DMS153 treated with DMSO at 0.1 percent for 48 hours (cell line): ENCODE results near the gene CHI3L2.
"Not testable (repeated sequence)": the region's sequence is repeated elsewhere in the genome, so short reads cannot be mapped to it uniquely, and the experiment has no call there.

Experiments
- DNase-seq: peaks from one replicate; lab custom pipeline; 2025; ENCODE audit not compliant: unreplicated experiment; lab: John Stamatoyannopoulos, UW

Gene CHI3L2

DNA sequence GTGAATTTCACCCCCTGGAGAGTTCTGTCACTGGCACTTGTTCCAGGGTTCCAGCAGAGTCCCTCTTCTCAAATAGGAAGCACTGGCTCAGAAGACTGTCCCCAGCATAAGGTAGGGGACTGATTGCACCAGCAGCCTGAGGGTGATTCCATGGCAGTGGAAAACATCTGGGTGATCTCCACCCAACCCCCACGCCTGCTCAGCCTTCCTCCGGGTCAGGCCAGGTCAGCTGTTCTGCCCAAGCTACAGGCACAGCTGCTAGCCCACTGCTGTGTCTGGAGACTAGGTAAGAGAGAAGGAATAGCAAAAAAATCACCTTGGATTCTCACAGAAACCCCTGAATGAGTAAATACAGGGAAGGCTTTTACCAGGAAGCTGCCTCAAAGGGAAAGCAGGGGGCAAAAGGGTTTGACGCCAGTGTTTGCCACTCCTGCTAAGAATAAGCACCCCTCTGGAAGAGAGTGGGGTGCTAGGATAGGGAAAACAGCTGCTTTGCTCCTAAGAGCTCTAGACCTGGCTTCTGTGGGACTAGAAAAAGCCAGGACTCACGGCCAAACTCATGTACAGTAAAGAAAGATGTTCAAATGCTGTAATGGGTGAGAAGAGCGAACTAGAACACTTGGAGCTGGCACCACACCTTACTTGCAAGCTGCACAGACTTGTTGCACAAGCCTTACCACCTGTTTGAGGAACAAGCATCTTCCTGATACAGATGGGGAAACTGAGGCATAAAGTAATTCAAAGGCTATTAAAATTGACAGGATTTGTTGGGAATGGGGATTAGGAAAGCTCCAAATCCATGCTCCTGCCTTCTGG lies 26.0 kb upstream of the CHI3L2 start:
- no peak for DNase-seq

DNA sequence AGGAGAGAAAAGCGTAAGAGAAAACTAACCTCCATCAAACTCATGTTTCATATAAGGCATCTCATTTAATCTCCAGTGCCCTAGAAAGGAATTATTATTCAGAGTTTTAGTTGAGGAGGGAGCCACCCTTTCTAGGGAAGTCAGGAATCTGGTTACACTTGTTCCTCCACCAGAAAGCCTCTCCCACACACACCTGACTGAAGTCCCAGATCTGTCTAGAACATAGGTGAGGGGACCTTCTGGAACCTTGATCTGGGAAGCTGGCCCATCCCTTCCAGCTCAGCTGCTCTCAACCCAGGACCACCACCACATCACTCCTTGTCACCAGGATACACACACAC lies 25.2 kb upstream of the CHI3L2 start:
- no peak for DNase-seq

DNA sequence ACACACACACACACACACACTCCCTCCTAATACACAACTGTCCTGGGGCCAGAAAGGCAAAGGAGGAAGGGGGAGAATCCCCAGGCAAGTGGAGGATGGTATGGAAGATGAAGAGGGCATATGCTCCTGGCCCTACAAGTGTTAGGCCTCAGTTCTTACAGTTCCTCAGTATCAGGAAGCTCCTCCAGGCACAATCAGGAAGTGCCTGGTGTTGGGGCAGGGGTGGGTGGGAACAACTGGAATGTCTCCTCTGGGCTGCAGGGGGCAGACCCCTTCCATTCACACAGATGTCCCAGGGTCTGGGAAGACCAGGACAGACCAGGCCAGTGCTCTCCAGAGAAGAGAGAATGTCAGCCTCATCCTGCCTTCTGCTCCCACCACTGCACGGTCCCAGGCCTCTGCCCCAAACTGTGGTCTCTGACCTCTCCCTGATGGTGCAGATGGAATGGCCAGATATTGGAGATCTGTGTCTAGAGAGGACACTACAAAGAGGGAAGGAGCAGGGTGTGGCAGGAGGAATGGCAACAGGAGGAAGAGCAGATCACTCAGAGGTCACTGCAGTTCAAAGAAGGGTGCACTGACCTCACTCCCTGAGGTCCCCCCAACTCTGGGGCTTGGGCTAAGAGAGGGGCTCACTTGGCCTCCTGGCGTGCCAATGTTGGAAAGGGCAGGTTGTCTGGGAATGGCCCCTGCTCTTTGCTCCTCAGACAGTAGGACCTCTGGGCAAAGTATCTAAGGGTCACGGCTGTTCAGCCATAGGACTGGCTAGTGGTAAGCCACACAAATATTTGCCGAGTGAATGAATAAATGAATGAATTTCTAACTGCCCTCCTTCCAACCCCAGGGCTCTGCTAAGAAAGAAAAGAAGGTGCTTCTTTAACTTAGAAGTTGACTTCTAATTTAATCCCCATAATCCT lies 24.5 kb upstream of the CHI3L2 start:
- no peak for DNase-seq

DNA sequence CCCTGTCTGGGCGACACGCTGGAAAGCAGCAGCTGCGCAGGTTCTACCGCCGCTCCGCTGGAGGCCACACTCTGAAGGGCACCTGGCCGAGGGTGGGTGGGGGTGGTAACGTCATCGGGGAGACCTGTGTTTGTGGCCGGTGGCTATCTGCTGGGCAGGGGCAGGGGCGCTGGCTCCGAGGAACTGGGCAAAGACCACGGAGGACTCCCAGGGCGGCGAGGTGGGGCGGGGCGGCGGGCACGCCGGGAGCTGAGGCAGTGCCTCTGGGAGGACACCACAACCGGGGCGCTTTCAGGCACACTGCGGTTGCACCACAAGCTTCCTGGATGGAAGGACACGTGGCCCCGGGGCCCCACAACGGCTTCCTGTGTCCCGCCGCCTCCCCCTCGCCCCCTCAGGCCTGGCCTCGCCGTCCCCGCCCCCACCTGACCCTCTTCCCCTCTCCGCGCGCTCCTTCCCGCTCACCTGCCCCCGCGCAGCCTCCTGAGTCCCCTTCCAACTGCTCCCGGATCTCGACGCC lies 23.8 kb upstream of the CHI3L2 start:
- DNase-seq = peak; percentile 45

DNA sequence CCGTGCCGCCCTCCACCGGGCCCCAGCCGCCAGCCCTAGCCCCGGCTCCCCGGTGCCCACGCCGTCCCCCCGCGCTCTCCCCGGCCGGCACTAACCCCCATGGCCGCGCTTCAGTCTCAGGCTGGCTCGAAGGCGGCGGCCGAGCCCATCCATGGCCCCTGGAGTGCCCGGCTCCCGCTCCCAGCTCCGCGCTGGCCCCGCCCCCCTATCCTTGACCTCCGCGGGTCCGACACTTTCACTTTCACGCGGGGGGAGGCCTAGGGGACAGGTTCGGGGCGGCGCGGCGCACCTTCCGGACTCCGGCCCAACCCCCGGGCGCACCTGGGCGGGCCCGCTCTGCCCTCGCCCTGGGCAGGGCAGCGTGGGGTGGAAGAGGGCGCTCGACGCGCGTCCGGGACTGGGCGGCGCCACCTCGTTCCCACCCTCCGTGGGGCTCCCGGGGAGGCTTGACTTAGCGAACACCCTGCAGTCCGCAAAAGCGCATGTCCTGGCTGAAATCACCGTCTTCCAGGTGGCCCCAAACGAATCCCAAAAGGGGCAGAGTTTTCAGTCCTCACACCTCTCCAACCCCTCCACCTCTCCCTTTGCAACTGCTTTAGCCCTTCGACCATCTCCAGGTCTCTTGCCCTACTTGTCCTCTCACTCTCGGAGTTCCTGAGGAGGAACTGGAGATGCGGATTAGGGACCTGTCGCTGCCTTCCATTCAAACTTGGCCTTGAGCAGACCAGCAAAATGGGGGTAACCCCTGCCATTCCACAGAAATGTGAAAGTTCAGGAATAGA lies 23.1 kb upstream of the CHI3L2 start:
- DNase-seq = peak; percentile 45

DNA sequence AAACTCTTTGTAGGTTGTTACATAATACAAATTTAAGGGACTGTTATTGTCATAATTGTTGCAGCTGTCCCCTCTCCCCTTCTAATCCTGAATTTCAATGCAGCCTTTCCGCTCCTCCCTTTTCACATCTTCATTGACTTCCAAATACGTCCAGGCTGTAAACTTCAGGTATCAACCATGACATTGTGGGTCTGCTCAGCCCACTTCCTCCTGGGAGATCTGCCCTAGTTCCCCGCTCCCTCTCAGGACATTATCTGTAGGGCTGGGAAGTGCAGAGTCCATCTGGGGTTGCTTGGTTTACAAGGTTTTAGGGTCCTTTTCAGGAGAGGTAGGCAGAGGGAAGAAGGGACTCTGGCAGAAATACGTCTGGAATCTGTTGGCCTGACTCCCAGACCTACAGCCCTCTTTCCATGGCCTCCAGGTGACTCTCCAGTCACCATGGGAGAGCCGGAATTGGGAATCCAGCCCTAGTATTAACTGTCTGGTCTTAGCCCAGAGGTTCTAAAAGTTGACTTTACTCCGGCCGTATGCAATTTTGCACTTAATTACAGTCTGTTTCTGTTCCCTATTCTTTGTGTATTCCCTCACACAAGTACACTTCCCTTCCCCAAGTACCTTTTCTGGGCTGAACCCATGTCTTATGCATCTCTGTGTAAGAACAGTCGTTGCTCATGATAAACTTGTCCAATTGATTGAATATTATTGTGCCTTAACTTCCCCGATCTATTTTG lies 22.4 kb upstream of the CHI3L2 start:
- DNase-seq = no peak

DNA sequence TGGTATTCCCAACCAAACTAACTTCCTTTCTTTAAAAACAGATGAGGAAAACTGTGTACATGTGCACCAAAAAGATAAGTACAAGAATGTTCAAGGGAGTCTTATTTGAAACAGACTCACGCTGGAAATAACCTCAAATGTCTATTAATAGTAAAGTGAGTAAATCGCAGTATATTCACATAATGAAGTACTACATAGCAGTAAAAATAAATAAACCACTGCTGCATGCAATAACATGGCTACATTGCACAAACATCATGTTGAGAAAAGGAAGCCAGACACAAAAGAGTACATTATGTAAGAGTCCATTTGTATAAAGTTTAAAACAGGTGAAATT lies 21.8 kb upstream of the CHI3L2 start:
- no peak for DNase-seq

DNA sequence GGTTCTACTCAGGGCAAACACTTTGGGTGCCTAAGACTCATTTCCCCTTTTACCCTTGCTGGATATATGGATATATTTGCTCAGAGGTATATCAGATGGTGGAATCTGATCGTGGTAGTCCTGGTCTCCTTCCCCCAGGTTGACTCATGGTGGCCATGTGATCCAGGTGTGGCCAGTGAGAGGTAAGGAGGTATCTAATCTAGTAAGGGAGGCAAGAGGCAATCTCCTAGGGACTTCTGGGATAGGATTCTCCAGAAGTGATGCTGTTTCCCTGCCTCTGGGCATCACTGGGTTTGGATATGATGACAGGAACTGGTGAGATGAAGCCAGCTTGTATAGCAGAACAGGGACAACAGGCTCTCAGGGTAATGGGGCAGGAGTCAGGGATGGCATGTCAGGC lies 18.6 kb upstream of the CHI3L2 start:
- DNase-seq = no peak

DNA sequence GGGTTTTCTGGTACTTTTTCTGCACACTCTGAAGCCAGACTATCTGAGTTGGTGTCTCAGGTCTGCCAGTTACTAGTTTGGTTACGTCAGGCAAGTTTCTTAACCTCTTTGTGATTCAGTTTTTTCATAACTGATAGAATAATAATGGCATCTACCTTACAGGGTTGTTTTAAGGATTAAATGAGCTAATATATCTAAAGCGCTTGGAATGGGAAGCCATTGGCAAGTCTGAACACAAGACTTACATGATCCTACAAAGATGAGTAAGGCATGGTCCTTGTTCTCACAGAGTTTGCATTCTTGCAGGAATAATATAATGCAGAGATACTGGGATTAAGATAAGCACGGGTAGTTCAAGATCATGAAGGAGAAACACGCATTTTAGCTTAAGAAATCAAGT lies 17.9 kb upstream of the CHI3L2 start:
- no peak for DNase-seq

DNA sequence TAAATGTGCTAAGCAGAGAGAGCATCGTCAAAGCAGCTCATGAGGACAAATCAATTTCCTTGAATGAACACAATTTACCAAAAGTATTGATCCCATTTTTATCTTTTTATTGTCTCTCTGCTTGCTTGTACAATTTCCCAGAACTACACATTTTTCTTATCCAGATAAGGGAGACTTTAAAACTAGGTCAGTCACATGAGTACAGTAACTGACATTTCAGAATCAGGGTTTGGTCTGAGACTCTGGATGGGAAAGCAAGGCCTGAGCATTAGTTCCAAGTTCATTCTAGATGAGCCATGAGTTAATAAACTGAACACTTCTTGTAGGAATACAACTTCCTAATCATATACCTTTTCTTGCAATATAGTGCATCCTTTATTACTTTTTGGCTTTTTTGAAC lies 15.6 kb upstream of the CHI3L2 start:
- DNase-seq = no peak

DNA sequence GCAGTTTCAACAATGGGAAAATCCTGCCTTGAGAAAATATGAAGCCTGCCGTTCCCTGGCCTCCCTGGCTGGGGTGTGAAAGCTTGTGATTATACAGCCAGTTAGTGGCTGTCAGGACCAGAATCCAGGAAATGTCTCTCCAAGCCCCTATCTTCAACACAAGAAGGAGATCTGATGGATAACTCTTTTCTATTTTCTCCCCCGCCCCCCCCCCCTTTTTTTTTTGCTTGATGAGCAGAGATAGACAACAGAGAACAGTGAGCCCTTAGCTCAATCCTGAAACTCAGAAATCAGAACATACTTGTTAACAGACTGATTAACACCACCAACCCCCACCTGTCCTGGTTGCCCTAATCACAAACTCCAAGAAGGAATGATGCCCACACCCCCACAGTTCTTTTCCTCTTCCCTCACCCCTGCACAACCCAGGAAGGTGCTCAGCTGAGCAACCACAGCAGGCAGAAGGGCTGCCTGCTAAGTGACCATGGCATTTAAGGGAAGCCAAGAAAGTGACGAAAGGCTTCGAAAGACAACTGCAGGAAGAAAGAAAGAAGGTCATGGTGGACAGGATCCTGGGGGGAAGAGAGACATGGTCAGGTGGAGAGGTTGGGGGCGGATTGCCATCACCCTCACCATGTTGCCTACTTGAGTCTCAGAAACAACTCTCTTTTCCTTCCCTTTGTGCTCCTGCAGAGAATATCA lies 14.7 kb upstream of the CHI3L2 start:
- no peak for DNase-seq

DNA sequence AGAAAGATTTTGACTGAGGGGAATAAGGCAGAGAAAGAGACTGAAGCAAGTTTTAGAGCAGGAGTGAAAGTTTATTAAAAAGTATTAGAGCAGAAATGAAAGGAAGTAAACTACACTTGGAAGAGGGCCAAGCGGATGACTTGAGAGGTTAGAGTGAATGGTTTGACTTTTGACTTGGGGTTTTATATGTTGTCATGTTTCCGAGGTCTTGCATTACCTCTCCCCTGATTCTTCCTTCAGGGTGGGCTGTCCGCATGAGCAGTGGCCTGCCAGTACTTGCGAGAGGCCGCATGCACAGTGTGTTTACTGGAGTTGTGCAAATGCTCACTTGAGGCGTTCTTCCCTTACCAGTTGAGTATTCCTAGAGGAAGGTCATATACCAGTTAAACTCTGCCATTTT lies 14.1 kb upstream of the CHI3L2 start:
- DNase-seq = no peak

DNA sequence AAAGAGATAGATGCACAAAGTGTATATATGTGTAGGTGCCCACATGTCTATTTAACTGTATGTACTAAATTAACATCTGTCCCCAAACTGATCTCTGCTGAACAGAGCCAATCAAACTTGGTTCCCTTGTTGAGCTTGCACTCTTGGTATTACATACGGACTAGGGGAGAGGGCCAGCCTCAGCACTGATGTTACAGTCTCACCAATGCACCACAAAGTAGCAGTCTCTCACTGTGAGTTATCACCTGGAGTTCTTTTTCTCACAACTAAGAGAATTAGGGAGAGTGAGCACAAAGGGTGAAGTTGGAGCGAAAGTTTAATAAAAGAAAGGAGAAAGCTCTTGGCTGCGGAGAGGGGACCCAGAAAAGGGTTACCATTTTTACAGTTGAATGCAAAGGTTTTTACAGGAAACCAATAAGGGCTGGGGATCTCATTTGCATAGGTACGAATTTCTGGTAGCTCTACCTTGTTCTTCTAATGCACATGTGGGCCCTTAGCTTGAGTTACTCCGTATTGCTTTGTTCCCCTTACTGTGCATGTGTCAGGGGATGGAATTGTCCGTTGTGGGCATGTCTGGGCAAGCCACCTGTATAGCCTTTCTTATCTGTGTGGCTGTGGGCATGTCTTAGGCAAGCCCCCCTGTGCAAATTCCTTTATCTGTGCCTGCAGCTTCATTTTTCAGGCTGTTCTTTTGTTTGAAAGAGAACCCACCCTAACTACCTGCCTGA lies 13.3 kb upstream of the CHI3L2 start:
- DNase-seq = no peak

DNA sequence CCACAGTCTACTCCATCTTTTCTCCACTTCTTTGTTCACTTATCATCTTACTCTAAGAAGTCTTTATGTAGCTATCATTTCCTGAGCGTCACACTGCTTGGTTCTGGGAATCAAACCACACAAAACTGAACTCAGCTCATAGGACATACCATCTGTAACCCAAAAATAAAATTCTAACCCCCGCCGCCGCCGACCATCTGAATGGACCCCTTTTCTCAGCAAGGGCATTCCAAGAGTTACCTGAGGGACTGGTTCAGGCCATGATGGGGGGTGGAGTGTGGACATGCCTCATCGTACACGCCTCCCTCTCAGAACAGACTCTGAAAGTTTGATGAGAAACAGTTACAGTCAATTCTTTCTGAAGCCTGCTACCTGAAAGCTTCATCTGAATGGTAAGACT lies 12.6 kb upstream of the CHI3L2 start:
- DNase-seq = no peak

DNA sequence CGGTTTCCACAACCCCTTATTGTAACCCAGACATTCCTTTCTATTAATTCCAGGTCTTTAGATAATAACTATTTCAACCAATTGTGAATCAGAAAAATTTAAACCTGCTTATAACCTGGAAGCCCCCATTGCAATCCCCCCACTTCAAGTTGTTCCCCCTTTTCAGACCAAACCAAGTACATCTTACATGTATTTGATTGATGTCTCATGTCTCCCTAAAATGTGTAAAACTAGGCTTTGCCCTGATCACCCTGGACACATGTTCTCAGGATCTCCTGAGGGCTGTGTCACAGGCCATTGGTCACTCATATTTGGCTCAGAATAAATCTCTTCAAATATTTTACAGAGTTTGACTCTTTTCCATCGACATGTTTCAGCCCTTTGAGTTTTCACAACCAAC lies 12.2 kb upstream of the CHI3L2 start:
- not testable (repeated sequence) for DNase-seq

DNA sequence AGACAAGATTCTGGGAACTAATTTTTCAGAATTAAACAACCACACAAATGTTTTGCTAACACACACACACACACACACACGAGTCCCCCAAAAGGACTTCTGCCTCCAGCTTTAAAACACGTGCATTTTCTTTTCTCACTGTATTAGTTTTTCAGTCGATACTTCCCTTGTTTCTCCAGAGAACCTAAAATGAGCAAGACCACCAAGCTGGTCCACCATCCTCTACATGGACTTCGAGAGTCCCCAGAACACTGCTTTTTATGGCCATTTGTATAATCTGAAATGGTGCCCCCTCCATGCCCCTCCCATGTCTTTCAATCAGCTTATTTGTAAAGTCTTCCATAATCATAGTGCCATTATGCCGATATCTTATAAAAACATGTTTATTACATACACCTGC lies 10.8 kb upstream of the CHI3L2 start:
- DNase-seq = no peak

DNA sequence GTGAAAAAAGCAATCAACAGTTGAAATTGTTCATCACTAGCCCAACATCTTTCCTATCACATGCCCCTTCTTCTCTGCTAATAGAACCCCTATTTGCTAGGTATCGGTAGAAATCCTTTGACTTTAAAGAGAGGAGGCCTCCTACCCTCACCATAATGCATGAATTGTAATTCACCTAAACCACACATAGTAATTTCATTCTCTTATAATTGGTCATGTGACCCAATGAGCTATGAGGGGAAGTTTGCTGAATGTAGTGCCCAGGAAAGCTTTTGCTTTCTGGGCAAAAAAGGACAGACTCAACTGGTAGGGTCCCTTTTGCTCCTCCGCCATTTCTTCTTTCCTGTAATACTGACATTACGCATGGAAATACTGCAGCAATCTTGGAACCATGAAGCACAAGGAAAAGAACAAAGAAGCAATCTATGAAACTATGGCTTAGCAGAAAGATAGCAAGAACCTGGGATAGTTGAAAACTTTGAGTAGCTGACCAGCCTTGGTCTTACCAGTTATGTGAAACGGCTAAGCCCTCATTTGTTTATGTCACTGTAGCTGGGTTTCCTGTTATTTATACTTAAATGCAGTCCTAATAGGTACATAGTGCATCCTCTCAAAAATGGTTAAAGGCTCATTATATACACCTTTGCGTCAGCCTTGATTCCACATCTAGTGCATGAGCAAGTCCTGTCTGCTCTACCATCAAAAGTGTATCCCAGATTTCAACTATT lies 10.2 kb upstream of the CHI3L2 start:
- no peak for DNase-seq

DNA sequence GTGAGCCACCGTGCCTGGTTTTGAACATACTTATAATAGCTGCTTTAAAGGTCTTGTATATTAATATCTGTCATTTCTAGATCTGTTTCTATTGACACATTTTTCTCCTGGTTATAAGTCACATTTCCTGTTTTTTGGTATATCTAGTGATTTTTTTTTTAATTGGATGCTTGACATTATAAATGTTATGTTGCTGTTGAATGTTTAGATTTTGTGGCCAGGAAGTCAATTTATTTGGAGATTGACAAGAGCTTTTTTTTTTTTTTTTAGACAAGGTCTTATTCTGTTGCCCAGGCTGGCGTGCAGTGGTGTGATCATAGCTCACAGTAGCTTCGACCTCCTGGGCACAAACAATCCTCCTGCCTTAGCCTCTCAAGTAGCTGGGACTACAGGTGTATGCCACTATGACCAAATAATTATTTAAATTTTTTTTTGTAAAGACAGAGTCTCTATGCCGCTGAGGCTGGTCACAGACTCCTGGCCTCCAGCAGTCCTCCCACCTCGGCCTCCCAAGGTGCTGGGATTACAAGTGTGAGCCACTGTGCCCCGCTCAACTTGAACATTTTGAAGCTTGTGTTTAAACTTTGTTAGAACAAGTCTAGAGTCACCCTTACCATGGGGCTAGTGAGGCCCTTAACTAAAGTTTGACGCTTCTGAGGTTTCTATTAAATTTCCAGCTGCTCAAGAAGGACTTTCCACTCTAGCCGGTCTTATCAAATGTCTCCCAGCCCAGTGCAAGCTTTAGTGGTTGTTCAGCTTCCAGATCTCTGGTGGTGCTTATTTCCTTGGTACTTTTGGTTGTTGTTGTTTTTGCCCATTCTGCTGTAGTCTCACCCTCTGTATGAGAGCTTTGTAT lies 8.6 kb upstream of the CHI3L2 start:
- DNase-seq = no peak
